PC-9 (cell line): ENCODE measurements around the gene CCM2L.

Experiments used
- EZH2 ChIP-seq: fragments of 200-600 bp; sonication (generic); IDR thresholded peaks from 2 replicates; pipeline ENCODE4 v1.8.0; 2017; ENCODE audit warnings: antibody characterized with exemption, low read depth
- TF ChIP-seq, protein P1 (sequence below): fragments of 200-600 bp; sonication (generic); conservative IDR thresholded peaks from 2 replicates; pipeline ENCODE4 v1.6.1; 2017; ENCODE audit warnings: mixed run types, antibody characterized with exemption, mild to moderate bottlenecking, moderate library complexity

DNA sequence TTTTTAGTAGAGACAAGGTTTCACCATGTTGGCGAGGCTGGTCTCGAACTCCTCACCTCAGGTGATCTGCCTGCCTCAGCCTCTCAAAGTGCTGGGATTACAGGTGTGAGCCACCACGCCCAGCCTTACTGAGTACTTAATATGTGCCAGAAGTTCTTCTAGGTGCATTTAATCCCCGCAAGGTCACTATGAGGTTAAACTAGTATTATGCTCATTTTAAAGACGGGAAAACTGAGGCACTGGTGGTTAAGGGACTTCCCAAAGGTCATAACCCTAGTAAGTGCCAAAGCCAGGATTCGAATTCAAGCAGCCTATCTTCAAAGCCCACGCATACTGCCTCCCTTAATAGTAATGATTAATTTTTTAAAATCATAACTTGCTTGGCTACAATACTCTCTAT lies 674 bp upstream of the CCM2L start:
- no peak for TF ChIP-seq EZH2
- TF ChIP-seq, protein P1, sequence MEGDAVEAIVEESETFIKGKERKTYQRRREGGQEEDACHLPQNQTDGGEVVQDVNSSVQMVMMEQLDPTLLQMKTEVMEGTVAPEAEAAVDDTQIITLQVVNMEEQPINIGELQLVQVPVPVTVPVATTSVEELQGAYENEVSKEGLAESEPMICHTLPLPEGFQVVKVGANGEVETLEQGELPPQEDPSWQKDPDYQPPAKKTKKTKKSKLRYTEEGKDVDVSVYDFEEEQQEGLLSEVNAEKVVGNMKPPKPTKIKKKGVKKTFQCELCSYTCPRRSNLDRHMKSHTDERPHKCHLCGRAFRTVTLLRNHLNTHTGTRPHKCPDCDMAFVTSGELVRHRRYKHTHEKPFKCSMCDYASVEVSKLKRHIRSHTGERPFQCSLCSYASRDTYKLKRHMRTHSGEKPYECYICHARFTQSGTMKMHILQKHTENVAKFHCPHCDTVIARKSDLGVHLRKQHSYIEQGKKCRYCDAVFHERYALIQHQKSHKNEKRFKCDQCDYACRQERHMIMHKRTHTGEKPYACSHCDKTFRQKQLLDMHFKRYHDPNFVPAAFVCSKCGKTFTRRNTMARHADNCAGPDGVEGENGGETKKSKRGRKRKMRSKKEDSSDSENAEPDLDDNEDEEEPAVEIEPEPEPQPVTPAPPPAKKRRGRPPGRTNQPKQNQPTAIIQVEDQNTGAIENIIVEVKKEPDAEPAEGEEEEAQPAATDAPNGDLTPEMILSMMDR, result no peak
